ENCODE results near the gene SAMD4B. TPM values are rescaled to one million over a fixed set of nuclear protein-coding genes. Genes with fewer than 3 reads are reported as not detected.
"Not testable (repeated sequence)": the region's sequence is repeated elsewhere in the genome, so short reads cannot be mapped to it uniquely, and the experiment has no call there.

SAMD4B gene
- total RNA-seq, 1 donor from 2014 or later: 119 TPM

GRCh38 chr19:39307046-39307821, 35.0 kb upstream of the SAMD4B start:
- peaks cover 16% of the 10 kb centered on the region for H3K27me3 Mint-ChIP-seq (ENCODE audit: unreplicated experiment)
- peaks cover 55% of the 10 kb centered on the region for H3K4me1 Mint-ChIP-seq (ENCODE audit: low read depth, unreplicated experiment)
- no peak for TF ChIP-seq CTCF (IDR thresholded peaks at IDR 0.05; ENCODE audit: partially characterized antibody, unreplicated experiment)
- peaks cover 15% of the 10 kb centered on the region for H3K9me3 Mint-ChIP-seq (ENCODE audit: unreplicated experiment)
- peak overlapping the region; percentile 93 for H3K4me3 Mint-ChIP-seq (ENCODE audit: unreplicated experiment)
- peak; percentile 76 for DNase-seq
- peaks cover 3% of the 10 kb centered on the region for H3K36me3 Mint-ChIP-seq (ENCODE audit: unreplicated experiment)
- peak overlapping the region; percentile 91 for H3K27ac Mint-ChIP-seq (ENCODE audit: unreplicated experiment)

DNA sequence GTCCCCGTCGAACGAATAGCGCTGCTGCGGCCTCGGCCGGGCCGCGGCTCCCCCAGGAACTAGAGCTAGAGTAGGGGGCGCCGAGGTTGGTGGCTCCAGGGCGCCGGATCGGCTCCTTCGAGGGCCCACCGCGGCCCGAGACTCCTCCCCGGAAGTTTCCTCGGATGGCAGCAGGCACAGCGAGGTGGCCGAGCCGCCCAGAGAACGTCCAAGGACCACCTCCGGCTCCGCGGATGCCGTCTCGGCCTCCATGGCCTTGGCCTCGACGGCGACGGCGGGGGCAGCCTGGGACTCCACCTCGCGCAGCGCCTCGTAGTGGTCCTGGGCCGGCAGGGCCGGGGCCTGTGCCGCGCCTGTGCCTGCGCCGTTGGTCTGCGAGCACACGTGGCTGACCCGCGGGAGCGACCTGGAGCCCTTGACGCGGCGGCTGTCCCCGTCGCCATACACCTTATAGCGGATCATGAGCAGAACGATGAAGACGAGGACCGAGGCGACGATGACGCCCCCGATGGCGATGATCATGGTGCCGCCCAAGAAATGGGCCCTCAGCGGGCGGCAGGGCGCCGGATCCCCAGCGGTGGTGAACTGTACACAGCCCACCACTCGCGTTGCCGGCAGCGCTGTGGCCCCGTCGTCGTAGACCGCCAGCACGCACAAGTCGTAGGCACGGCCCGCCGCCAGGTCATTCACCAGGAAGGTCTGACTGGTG, 34.2 kb upstream of the SAMD4B start:
- Mint-ChIP-seq H3K4me1 (ENCODE audit: low read depth, unreplicated experiment) (peaks cover 57% of the 10 kb centered on the region), H3K9me3 (ENCODE audit: unreplicated experiment) (peaks cover 15% of the 10 kb centered on the region), H3K27ac (ENCODE audit: unreplicated experiment) (no peak overlapping the region), H3K27me3 (ENCODE audit: unreplicated experiment) (peaks cover 17% of the 10 kb centered on the region), H3K4me3 (ENCODE audit: unreplicated experiment) (peak overlapping the region; percentile 57), H3K36me3 (ENCODE audit: unreplicated experiment) (peaks cover 3% of the 10 kb centered on the region)
- TF ChIP-seq CTCF (IDR thresholded peaks at IDR 0.05; ENCODE audit: partially characterized antibody, unreplicated experiment): no peak
- peak; percentile 47 for DNase-seq

- Mint-ChIP-seq H3K27me3 (ENCODE audit: unreplicated experiment) (peaks cover 16% of the 10 kb centered on the region), H3K27ac (ENCODE audit: unreplicated experiment) (peak overlapping the region; percentile 23), H3K9me3 (ENCODE audit: unreplicated experiment) (peaks cover 15% of the 10 kb centered on the region), H3K4me1 (ENCODE audit: low read depth, unreplicated experiment) (peaks cover 60% of the 10 kb centered on the region), H3K36me3 (ENCODE audit: unreplicated experiment) (peaks cover 3% of the 10 kb centered on the region), H3K4me3 (ENCODE audit: unreplicated experiment) (peak overlapping the region; percentile 57)
- no peak for TF ChIP-seq CTCF (IDR thresholded peaks at IDR 0.05; ENCODE audit: partially characterized antibody, unreplicated experiment)
- peak; percentile 53 for DNase-seq
These were observed 33.5 kb upstream of the SAMD4B start for GRCh38 chr19:39308531-39309304.

GRCh38 chr19:39309305-39309670, 32.9 kb upstream of the SAMD4B start:
- not testable (repeated sequence) for H3K27ac Mint-ChIP-seq (ENCODE audit: unreplicated experiment); DNase-seq; H3K36me3 Mint-ChIP-seq (ENCODE audit: unreplicated experiment); H3K4me3 Mint-ChIP-seq (ENCODE audit: unreplicated experiment)
- H3K27me3 Mint-ChIP-seq (ENCODE audit: unreplicated experiment): peaks cover 16% of the 10 kb centered on the region
- H3K9me3 Mint-ChIP-seq (ENCODE audit: unreplicated experiment): peaks cover 13% of the 10 kb centered on the region
- peaks cover 58% of the 10 kb centered on the region for H3K4me1 Mint-ChIP-seq (ENCODE audit: low read depth, unreplicated experiment)

DNA sequence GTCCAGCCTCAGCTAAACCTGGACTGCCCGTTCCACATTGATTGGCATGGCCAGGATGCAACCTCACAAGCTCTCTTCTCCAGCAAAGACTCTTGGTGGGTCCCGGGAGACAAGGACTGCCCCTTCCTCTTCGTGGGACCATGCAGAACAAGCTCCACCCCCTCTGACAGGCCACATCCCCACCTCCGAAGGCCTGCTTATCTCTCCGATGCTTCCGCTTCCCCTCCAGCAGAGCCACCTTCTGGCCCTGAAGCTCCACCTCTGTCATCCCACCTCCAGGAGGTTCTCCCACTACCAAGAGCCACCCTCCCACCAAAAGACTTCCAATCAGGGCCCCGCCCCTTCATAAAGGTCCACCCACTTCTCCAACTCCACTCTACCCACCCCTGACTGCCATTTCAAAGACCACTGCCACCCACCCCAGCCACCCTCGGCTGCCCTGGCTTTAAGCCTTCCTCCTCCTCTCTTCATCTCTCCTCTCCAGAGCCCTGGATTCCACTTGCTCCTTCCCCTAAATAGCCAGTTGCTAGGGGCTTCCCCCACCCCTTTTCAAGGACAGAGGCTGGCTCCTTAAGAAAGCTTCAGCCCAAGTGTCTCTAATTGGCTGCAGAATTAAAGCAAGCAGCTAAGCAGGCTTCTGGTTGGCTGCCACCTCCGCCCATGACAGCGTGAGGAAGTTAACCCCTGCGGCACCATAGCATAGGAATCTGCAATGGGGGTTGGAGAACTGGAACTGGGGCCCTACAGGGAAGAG, 31.5 kb upstream of the SAMD4B start:
- TF ChIP-seq CTCF (IDR thresholded peaks at IDR 0.05; ENCODE audit: partially characterized antibody, unreplicated experiment): no peak
- Mint-ChIP-seq H3K9me3 (ENCODE audit: unreplicated experiment) (peaks cover 13% of the 10 kb centered on the region), H3K4me1 (ENCODE audit: low read depth, unreplicated experiment) (peaks cover 44% of the 10 kb centered on the region), H3K4me3 (ENCODE audit: unreplicated experiment) (peak overlapping the region; percentile 84), H3K27ac (ENCODE audit: unreplicated experiment) (peak overlapping the region; percentile 28), H3K27me3 (ENCODE audit: unreplicated experiment) (peaks cover 13% of the 10 kb centered on the region), H3K36me3 (ENCODE audit: unreplicated experiment) (peaks cover 3% of the 10 kb centered on the region)
- DNase-seq: peak; percentile 52

Measured in glutamatergic neuron (in vitro differentiated cells).